HCT116 (cell line): ENCODE results near the gene FRMPD4. TPM values are rescaled to one million over a fixed set of nuclear protein-coding genes. Genes with fewer than 3 reads are reported as not detected.

Experiments used
- ATAC-seq: fragments of 200-7000 bp; cut with Tn5 transposase; 2 replicates; pipeline ENCODE4 v1.9.1; 2020; ENCODE audit warnings: mild to moderate bottlenecking, moderate library complexity
- BruUV-seq: library from RNA; stranded (reverse); fragments of 400-500 nt; replicated peaks from 2 replicates; lab custom pipeline; 2021; lab: Mats Ljungman, UMichigan
- CTCF ChIA-PET: fragments of 300-600 bp; sonication (Branson Sonifier 250); formaldehyde crosslinking; loops from one replicate; lab custom pipeline; 2021; ENCODE audit warnings: antibody characterized with exemption; lab: Charles Lee
- POLR2A ChIA-PET: fragments of 300-600, 350-600 bp; sonication (Branson Sonifier 250); formaldehyde crosslinking; loops from one replicate; lab custom pipeline; 2021; ENCODE audit warnings: antibody characterized with exemption; lab: Charles Lee
- RAD21 ChIA-PET, 2 experiments: fragments of 300-600 bp; sonication (Branson Sonifier 250); formaldehyde crosslinking; loops; one replicate each; lab custom pipeline; 2023; ENCODE audit warnings: low total read pairs in 2 of 2; ENCODE audit not compliant: uncharacterized antibody in 2 of 2, unreplicated experiment in 2 of 2, low non-redundant PET in 1 of 2; lab: Charles Lee
- DNase-seq: peaks from one replicate; pipeline ENCODE4 v3.0.0-alpha.2; 2010; ENCODE audit warnings: low read depth, low spot score
- H2AFZ ChIP-seq: fragments of 200-600 bp; shearing (Covaris generic), sonication (generic); 2 replicates; pipeline ENCODE4 v1.6.1; 2017; ENCODE audit warnings: low read depth, mixed run types, mixed read lengths, antibody characterized with exemption, low read length; ENCODE audit not compliant: poor library complexity, severe bottlenecking
- H3K27ac ChIP-seq: 2 replicates; pipeline ENCODE4 v1.5.1; 2012; ENCODE audit warnings: low read depth, low read length
- H3K27me3 ChIP-seq: fragments of 200-600 bp; sonication (generic); 2 replicates; pipeline ENCODE4 v1.6.1; 2016; ENCODE audit warnings: mixed run types, low read length, mixed read lengths; ENCODE audit not compliant: insufficient read depth
- H3K36me3 ChIP-seq, 2 experiments: fragments of 200-500 bp in 1 of 2; fragments of 200-600 bp in 1 of 2; sonication (Bioruptor generic) in 1 of 2; sonication (generic) in 1 of 2; 2 replicates each; pipeline versions ENCODE4 v1.5.1 to v1.6.1; 2014 to 2016; ENCODE audit warnings: low read length in 2 of 2, inconsistent platforms in 1 of 2, mixed read lengths in 1 of 2, mixed run types in 1 of 2; ENCODE audit not compliant: insufficient read depth in 2 of 2, control insufficient read depth in 1 of 2
- H3K4me1 ChIP-seq, 2 experiments: fragments of 200-600 bp in 1 of 2; sonication (generic) in 1 of 2; 2 replicates each; pipeline versions ENCODE4 v1.5.1 to v1.6.1; 2012 to 2017; ENCODE audit warnings: low read length in 2 of 2, inconsistent platforms in 1 of 2, mild to moderate bottlenecking in 1 of 2, mixed read lengths in 1 of 2, mixed run types in 1 of 2, moderate library complexity in 1 of 2; ENCODE audit not compliant: insufficient read depth in 2 of 2, control insufficient read depth in 1 of 2
- H3K4me2 ChIP-seq: fragments of 200-600 bp; sonication (generic); 2 replicates; pipeline ENCODE4 v1.6.1; 2017; ENCODE audit warnings: mixed run types, low read length, mixed read lengths
- H3K4me3 ChIP-seq, 2 experiments: fragments of 200-600 bp in 1 of 2; sonication (generic) in 1 of 2; replicated peaks in 1 of 2; 2 replicates each; pipeline ENCODE4 v1.5.1; 2011 to 2016; ENCODE audit warnings: low read length in 2 of 2, control low read depth in 1 of 2, low read depth in 1 of 2, mild to moderate bottlenecking in 1 of 2, mixed read lengths in 1 of 2, mixed run types in 1 of 2
- H3K79me2 ChIP-seq: fragments of 200-600 bp; sonication (generic); 2 replicates; pipeline ENCODE4 v1.6.1; 2017; ENCODE audit warnings: mild to moderate bottlenecking, mixed run types, low read length, moderate library complexity, mixed read lengths; ENCODE audit not compliant: insufficient read depth
- H3K9ac ChIP-seq: fragments of 200-600 bp; sonication (generic); 2 replicates; pipeline ENCODE4 v1.6.1; 2016; ENCODE audit warnings: low read length, mixed read lengths
- H3K9me2 ChIP-seq: fragments of 200-600 bp; sonication (generic), shearing (Covaris generic); 2 replicates; pipeline ENCODE4 v1.6.1; 2017; ENCODE audit warnings: mixed run types, mild to moderate bottlenecking, moderate library complexity; ENCODE audit not compliant: insufficient read depth
- H3K9me3 ChIP-seq, 2 experiments: fragments of 200-500 bp in 1 of 2; fragments of 200-600 bp in 1 of 2; sonication (Bioruptor generic) in 1 of 2; sonication (generic) in 1 of 2; 2 replicates each; pipeline ENCODE4 v1.6.1; 2014 to 2017; ENCODE audit warnings: low read length in 2 of 2, mixed read lengths in 2 of 2, inconsistent platforms in 1 of 2, low read depth in 1 of 2, mild to moderate bottlenecking in 1 of 2, mixed run types in 1 of 2, moderate library complexity in 1 of 2; ENCODE audit not compliant: control insufficient read depth in 1 of 2, insufficient read depth in 1 of 2
- H4K20me1 ChIP-seq: fragments of 200-600 bp; sonication (generic), shearing (Covaris generic); 2 replicates; pipeline ENCODE4 v1.6.1; 2017; ENCODE audit warnings: mixed run types, mild to moderate bottlenecking, moderate library complexity; ENCODE audit not compliant: insufficient read depth
- ATF3 ChIP-seq: IDR thresholded peaks from 2 replicates; pipeline ENCODE4 v1.6.1; 2012
- CBX3 ChIP-seq: IDR thresholded peaks from 2 replicates; pipeline ENCODE4 v1.6.1; 2012; ENCODE audit warnings: low read depth
- CEBPB ChIP-seq: IDR thresholded peaks from 2 replicates; pipeline ENCODE4 v1.6.1; 2012; ENCODE audit warnings: low read depth
- ELF1 ChIP-seq: IDR thresholded peaks from 2 replicates; pipeline ENCODE4 v1.6.1; 2012; ENCODE audit warnings: low read depth, borderline replicate concordance
- EZH2 ChIP-seq: fragments of 200-600 bp; sonication (generic); IDR thresholded peaks from 2 replicates; pipeline ENCODE4 v1.6.1; 2017; ENCODE audit warnings: antibody characterized with exemption, mixed run types
- EZH2phosphoT487 ChIP-seq: fragments of 200-600 bp; IDR thresholded peaks from 2 replicates; pipeline ENCODE4 v1.6.1; 2018; ENCODE audit warnings: antibody characterized with exemption, borderline replicate concordance
- FOSL1 ChIP-seq: IDR thresholded peaks from 2 replicates; pipeline ENCODE4 v1.6.1; 2012; ENCODE audit warnings: low read depth
- JUND ChIP-seq: IDR thresholded peaks from 2 replicates; pipeline ENCODE4 v1.6.1; 2012
- MAX ChIP-seq: IDR thresholded peaks from 2 replicates; pipeline ENCODE4 v1.6.1; 2012
- POLR2AphosphoS5 ChIP-seq: IDR thresholded peaks from 2 replicates; pipeline ENCODE4 v1.6.1; 2011; ENCODE audit warnings: mild to moderate bottlenecking, low read depth, low read length, moderate library complexity
- RAD21 ChIP-seq: IDR thresholded peaks from 2 replicates; pipeline ENCODE4 v1.6.1; 2012; ENCODE audit warnings: low read depth, mild to moderate bottlenecking
- REST ChIP-seq: IDR thresholded peaks from 2 replicates; pipeline ENCODE4 v1.6.1; 2012; ENCODE audit warnings: low read depth
- SP1 ChIP-seq: IDR thresholded peaks from 2 replicates; pipeline ENCODE4 v1.6.1; 2012; ENCODE audit warnings: low read depth
- YY1 ChIP-seq: IDR thresholded peaks from 2 replicates; pipeline ENCODE4 v1.6.1; 2011; ENCODE audit warnings: low read length, low read depth, moderate library complexity, mild to moderate bottlenecking; ENCODE audit not compliant: insufficient replicate concordance; ENCODE audit errors: extremely low read depth
- ZFX ChIP-seq: fragments of 450-650 bp; IDR thresholded peaks from 2 replicates; pipeline ENCODE4 v1.6.1; 2017
- ZNF274 ChIP-seq: fragments of 200-500 bp; sonication (Bioruptor generic); IDR thresholded peaks from 2 replicates; pipeline ENCODE4 v1.6.1; 2014; ENCODE audit warnings: mild to moderate bottlenecking, low read depth, low read length, inconsistent platforms
- intact Hi-C: fragments of 100-400 bp; cut with micrococcal nuclease; formaldehyde crosslinking; loops from 2 replicates; pipeline ENCODE4 v1.10.0; 2022
- total RNA-seq: library from RNA; stranded (reverse); gene quantifications from one replicate; pipeline ENCODE4 v1.2.1, GENCODE V29; 2021; ENCODE audit not compliant: unreplicated experiment

Gene FRMPD4
- total RNA-seq, 1 experiment from 2014 or later = not detected

DNA sequence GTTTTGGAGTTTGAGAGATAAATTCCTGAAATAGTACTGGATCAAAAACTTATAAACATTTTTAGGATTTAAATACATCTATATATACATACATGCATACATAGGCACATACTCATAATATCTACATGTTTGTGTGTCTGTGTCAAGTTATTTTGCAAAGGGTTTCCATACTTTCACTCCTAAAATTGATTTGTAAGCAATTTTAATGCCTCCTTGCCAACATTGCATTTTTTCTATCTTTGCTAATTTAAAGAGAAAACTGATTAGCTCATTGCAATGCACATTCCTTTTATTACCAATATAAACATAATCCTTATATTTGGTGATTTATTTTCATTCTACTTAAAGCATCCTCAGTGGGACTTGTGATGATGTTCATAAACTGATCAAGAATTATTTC lies 258.3 kb downstream of the FRMPD4 start:
- intact Hi-C loops = no loop called here
- Histone ChIP-seq H3K9me2 (no peaks in the 10 kb centered on the region), H3K36me3 (no peaks in the 10 kb centered on the region), H2AFZ (no peak overlapping the region), H3K27me3 (no peaks in the 10 kb centered on the region), H3K4me2 (no peak overlapping the region), H3K9ac (no peak overlapping the region), H3K4me1 (no peaks in the 10 kb centered on the region), H3K4me3 (no peak overlapping the region), H3K27ac (no peak overlapping the region), H3K9me3 (no peaks in the 10 kb centered on the region), H4K20me1 (no peaks in the 10 kb centered on the region), H3K79me2 (no peaks in the 10 kb centered on the region)
- no peak for DNase-seq
- no peak for ATAC-seq
- ChIA-PET CTCF (no interaction called here), POLR2A (no interaction called here), RAD21 (no interaction called here)
- no peak for TF ChIP-seq REST
- TF ChIP-seq CEBPB = no peak
- no peak for TF ChIP-seq ATF3
- TF ChIP-seq SP1 = no peak
- TF ChIP-seq YY1 = no peak
- no peak for TF ChIP-seq POLR2AphosphoS5
- no peak for TF ChIP-seq EZH2
- BruUV-seq = no TSS peak

DNA sequence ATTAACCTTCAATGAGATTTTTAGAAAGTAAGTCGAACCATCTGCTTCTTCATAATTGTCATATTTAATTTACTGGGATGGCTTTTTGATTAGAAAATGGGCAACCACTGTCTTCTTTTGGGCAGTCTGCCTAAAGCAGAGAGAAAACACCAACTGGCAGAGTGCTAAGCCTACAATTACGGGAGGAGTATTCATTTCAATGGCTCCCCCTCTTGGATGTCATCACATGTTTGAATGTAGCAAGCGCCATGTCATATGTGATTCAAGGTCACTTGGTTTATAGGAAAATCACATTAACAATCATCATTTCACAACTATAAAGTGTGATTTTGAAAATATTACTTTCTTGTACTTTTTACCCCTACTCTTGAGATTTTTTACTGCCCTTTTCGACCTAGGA lies 261.9 kb downstream of the FRMPD4 start:
- H3K4me2 ChIP-seq = no peak overlapping the region
- no peaks in the 10 kb centered on the region for H3K9me3 ChIP-seq
- no TSS peak for BruUV-seq
- no peaks in the 10 kb centered on the region for H3K79me2 ChIP-seq
- H3K36me3 ChIP-seq = no peaks in the 10 kb centered on the region
- CTCF ChIA-PET = no interaction called here
- ATAC-seq = no peak
- no peak overlapping the region for H3K4me3 ChIP-seq
- intact Hi-C loops = no loop called here
- DNase-seq = no peak
- no peaks in the 10 kb centered on the region for H3K4me1 ChIP-seq
- POLR2A ChIA-PET = no interaction called here
- H3K9me2 ChIP-seq = no peaks in the 10 kb centered on the region
- no peaks in the 10 kb centered on the region for H4K20me1 ChIP-seq
- RAD21 ChIA-PET = no interaction called here
- H2AFZ ChIP-seq = no peak overlapping the region
- H3K9ac ChIP-seq = no peak overlapping the region
- H3K27ac ChIP-seq = no peak overlapping the region
- H3K27me3 ChIP-seq = no peaks in the 10 kb centered on the region
- TF ChIP-seq CBX3 (no peak), MAX (no peak), ZNF274 (no peak), ZFX (no peak), JUND (no peak), ELF1 (no peak), EZH2 (no peak), CEBPB (no peak), EZH2phosphoT487 (no peak), REST (no peak), FOSL1 (no peak), RAD21 (no peak)
